Mucosa of descending colon (tissue), 3 donors: Measurements from ENCODE around the gene FAM171A1. TPM values are rescaled to one million over a fixed set of nuclear protein-coding genes. Genes with fewer than 3 reads are reported as not detected.

ENCODE experiments used
- ATAC-seq: fragments of 200-7000 bp; cut with Tn5 transposase; one replicate; pipeline ENCODE4 v1.9.1; 2020; ENCODE audit warnings: mild to moderate bottlenecking, moderate library complexity
- DNase-seq, 3 donors: peaks; one replicate each; pipeline ENCODE4 v3.0.0-alpha.2; 2020
- H3K36me3 ChIP-seq: fragments of 200-600 bp; one replicate; pipeline ENCODE4 v1.8.0; 2021; ENCODE audit warnings: low read depth, mild to moderate bottlenecking
- H3K4me1 ChIP-seq: fragments of 200-600 bp; one replicate; pipeline ENCODE4 v1.8.0; 2021; ENCODE audit warnings: low read depth, mild to moderate bottlenecking
- H3K4me3 ChIP-seq: fragments of 200-600 bp; one replicate; pipeline ENCODE4 v1.8.0; 2021; ENCODE audit warnings: mild to moderate bottlenecking
- H3K9me3 ChIP-seq: fragments of 200-600 bp; one replicate; pipeline ENCODE4 v1.8.0; 2021; ENCODE audit warnings: mild to moderate bottlenecking
- intact Hi-C, 2 donors: fragments of 100-400 bp; cut with DNase I in 1 of 2; cut with micrococcal nuclease in 1 of 2; formaldehyde crosslinking; loops; one replicate each; pipeline versions ENCODE4 v1.11.0 to v1.11.1; 2022; cut with DNase I, micrococcal nuclease
- total RNA-seq, 3 donors: library from RNA; stranded (reverse); fragmentation: NEBNext Ultra II Directional in 2 of 3; extraction: Animal tissue kit (Norgen Biotek cat#: 25700) in 2 of 3; gene quantifications; one replicate each; pipeline versions ENCODE4 v1.2.1 to v1.2.4, GENCODE V29; 2021 to 2023
- TF ChIP-seq, protein P1 (sequence below): fragments of 200-600 bp; IDR thresholded peaks from one replicate; pipeline ENCODE4 v1.8.0; 2022; ENCODE audit warnings: antibody characterized with exemption, mild to moderate bottlenecking
- donor health status: DM: no; HTN: no; CAD: no; lungs with moderate emphysema.
- donor health status: DM: no; HTN: no; CAD: no.
- donor health status: DM: no; HTN: yes; CAD: no.

Gene FAM171A1
- total RNA-seq, 3 donors from 2014 or later: 33.7 to 60.7 (median 50.4) TPM

DNA sequence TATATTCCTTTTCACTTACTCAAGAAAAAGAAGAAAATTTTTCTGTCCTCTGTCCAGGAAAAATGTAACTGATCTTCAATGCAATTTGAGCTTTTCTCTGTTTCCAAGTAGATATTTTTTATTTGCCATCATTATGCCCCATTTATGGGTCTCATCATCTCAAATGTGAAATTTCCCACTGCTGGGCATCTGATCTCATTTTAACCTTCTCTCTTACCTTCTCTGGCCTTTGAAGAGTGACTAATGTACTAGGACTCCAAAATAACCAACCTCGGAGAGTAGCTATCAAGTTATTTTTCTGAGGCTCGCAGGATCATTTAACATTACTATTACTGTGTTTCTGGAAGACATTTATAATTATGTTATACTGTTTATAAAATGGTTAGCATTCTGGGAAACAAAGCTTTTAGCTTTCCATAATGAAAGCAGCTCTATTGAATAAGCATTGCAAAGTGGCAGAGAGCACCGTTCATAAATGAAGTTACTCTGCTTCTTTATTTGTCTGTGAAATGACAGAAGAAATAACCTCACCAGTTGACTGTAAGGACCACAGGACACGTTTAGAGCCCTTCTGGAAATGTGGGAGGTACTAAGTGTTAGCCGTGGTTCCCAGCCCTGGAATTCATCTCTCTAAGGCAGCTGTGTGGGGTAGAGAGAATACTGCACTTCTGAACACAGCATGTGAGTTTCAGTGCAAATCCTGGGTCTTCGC, 169.3 kb downstream of the FAM171A1 start:
- Histone ChIP-seq H3K9me3 (no peaks in the 10 kb centered on the region), H3K4me1 (peaks cover 2% of the 10 kb centered on the region), H3K4me3 (no peak overlapping the region), H3K36me3 (no peaks in the 10 kb centered on the region)
- no peak for ATAC-seq
- TF ChIP-seq, protein P1, sequence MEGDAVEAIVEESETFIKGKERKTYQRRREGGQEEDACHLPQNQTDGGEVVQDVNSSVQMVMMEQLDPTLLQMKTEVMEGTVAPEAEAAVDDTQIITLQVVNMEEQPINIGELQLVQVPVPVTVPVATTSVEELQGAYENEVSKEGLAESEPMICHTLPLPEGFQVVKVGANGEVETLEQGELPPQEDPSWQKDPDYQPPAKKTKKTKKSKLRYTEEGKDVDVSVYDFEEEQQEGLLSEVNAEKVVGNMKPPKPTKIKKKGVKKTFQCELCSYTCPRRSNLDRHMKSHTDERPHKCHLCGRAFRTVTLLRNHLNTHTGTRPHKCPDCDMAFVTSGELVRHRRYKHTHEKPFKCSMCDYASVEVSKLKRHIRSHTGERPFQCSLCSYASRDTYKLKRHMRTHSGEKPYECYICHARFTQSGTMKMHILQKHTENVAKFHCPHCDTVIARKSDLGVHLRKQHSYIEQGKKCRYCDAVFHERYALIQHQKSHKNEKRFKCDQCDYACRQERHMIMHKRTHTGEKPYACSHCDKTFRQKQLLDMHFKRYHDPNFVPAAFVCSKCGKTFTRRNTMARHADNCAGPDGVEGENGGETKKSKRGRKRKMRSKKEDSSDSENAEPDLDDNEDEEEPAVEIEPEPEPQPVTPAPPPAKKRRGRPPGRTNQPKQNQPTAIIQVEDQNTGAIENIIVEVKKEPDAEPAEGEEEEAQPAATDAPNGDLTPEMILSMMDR: no peak
- intact Hi-C loops: no loop called here
- DNase-seq: no peak

DNA sequence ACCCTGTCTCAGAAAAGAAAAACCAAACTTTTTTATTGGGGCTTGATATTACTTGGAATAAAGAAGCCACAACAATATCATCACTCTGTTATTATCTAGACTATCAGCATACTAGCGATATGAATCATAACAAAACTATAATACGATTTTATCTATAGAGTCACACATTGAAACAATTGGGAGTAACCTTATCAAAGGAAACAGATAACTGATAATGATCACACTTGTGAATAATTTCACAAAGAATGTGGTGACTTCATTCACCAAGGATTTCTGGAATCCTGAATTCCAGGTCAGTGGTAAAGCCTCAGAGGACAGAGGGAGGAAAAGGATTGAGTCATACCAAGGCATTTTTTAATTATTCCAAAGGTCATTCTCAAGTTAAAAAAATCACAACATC, 170.5 kb downstream of the FAM171A1 start:
- ATAC-seq: peak; percentile 78

DNA sequence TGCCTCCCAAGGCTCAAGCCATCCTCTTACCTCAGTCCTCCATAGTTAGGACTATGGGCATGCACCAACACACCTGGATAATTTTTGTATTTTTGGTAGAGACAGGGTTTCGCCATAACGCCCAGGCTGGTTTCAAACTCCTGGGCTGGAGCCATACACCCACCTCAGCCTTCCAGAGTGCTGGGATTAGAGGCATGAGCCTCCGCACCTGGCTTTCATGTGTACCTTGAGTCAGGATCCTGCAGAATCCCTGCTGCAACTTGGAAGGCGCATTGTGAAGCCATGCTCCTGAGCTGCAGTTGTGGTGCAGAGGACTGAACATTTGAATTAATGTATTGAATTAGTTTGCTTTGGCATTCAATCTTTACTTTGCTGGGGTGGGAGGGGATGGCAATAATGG, 173.2 kb downstream of the FAM171A1 start:
- TF ChIP-seq, protein P1: no peak

More for the DNA sequence above, 170.5 kb downstream of the FAM171A1 start:
- H3K36me3 ChIP-seq: no peaks in the 10 kb centered on the region
- H3K4me1 ChIP-seq: peaks cover 2% of the 10 kb centered on the region
- H3K9me3 ChIP-seq: no peaks in the 10 kb centered on the region
- H3K4me3 ChIP-seq: no peak overlapping the region
- intact Hi-C loops: no loop called here
- TF ChIP-seq, protein P1: no peak
- DNase-seq: no peak

DNA sequence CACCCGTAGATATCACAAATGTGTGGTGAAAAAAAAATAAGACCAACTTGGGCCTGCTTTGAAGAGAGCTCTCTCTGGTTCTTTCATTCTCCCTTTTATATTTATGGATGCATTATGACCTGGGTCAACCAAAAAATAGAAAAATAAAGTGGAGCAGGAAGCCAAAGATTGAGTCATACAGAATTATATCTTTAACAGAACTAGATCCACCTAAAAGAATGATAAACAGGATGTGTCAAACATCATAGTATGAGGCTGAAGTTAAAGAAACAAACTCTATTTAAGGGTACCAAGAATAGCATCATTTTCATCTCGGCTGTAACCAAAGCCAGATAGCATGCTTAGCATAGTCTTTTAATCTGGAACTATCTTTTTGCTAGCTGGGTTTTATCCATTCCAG, 173.8 kb downstream of the FAM171A1 start:
- no peak for DNase-seq
- intact Hi-C loops: no loop called here
- no peak for ATAC-seq
- no peaks in the 10 kb centered on the region for H3K9me3 ChIP-seq
- no peaks in the 10 kb centered on the region for H3K36me3 ChIP-seq
- H3K4me3 ChIP-seq: no peak overlapping the region
- TF ChIP-seq, protein P1: no peak
- peaks cover 2% of the 10 kb centered on the region for H3K4me1 ChIP-seq

More for the DNA sequence above, 173.2 kb downstream of the FAM171A1 start:
- intact Hi-C loops: no loop called here
- DNase-seq (no peak), ATAC-seq (no peak)
- peaks cover 2% of the 10 kb centered on the region for H3K4me1 ChIP-seq
- H3K4me3 ChIP-seq: no peak overlapping the region
- no peaks in the 10 kb centered on the region for H3K9me3 ChIP-seq
- no peaks in the 10 kb centered on the region for H3K36me3 ChIP-seq

DNA sequence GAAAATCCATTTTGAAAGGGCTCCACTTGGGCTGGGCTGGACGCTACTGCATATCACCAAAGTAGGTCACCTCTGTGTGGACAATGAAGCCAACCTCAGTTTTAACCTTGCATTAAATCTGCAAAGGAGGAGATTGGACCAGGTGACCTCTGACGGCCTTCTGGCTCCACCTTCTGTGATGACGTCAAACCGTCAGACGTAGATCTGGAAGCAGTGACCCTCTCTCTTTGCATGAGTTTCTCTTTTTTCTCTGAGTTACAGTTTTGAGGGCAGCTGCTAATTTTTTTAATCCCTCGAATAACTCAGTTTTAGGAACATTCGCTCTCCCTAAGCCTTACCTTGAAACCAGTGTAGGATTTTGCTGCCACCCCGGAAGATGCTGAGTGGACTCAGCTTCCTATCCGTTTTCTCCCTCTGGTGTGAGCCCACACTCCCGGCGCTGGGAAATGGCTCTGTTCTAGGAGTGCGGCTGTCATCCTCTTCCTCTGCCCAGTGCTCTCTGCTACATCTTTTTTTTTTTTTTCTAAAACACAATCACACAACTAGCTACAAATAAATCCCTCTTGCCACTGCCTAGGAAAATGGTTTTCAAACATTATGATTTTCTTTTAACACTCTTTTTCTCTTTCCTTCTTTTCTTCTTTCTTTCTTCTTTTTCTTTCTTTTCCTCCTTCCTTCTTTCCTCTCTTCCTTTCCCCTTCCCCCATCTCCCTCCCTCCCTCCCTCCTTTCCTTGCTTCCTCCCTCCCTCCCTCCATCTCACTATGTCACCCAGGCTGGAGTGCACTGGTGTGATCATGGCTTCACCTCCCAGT, 174.9 kb downstream of the FAM171A1 start:
- ATAC-seq (no peak), DNase-seq (no peak)
- H3K36me3 ChIP-seq: no peaks in the 10 kb centered on the region
- TF ChIP-seq, protein P1: no peak
- H3K9me3 ChIP-seq: no peaks in the 10 kb centered on the region
- H3K4me3 ChIP-seq: no peak overlapping the region
- peaks cover 2% of the 10 kb centered on the region for H3K4me1 ChIP-seq
- intact Hi-C loops: no loop called here
